BE2C (cell line): ENCODE results near the gene CD177. TPM values are rescaled to one million over a fixed set of nuclear protein-coding genes. Genes with fewer than 3 reads are reported as not detected.

Source experiments
- DNase-seq: peaks from one replicate; pipeline ENCODE4 v3.0.0-alpha.2; 2020
- H3K27me3 ChIP-seq: fragments of 250-450 bp; sonication (Bioruptor Pico); 2 replicates; pipeline ENCODE4 v1.5.1; 2020; ENCODE audit warnings: mild to moderate bottlenecking
- H3K36me3 ChIP-seq: fragments of 250-450 bp; sonication (Bioruptor Pico); 2 replicates; pipeline ENCODE4 v1.5.1; 2020; ENCODE audit warnings: mild to moderate bottlenecking
- H3K4me1 ChIP-seq: fragments of 250-450 bp; sonication (Bioruptor Pico); 2 replicates; pipeline ENCODE4 v1.5.1; 2020
- H3K4me3 ChIP-seq: 2 replicates; pipeline ENCODE4 v1.5.1; 2011; ENCODE audit warnings: low read depth, low read length
- H3K9me3 ChIP-seq: fragments of 250-450 bp; sonication (Bioruptor Pico); 2 replicates; pipeline ENCODE4 v1.5.1; 2020
- CTCF ChIP-seq: IDR thresholded peaks from 2 replicates; pipeline ENCODE4 v1.5.1; 2012; ENCODE audit warnings: mild to moderate bottlenecking, low read depth, low read length
- polyA plus RNA-seq: library from polyadenylated mRNA; unstranded; fragments of >200 nt; gene quantifications from one replicate; pipeline ENCODE4 v1.2.1, GENCODE V29; 2012; ENCODE audit warnings: low read depth, missing spikeins; ENCODE audit not compliant: insufficient read length, insufficient read depth

The CD177 gene
- not detected for polyA plus RNA-seq

- no peak for TF ChIP-seq CTCF
- DNase-seq = no peak
- Histone ChIP-seq H3K27me3 (no peaks in the 10 kb centered on the region), H3K36me3 (no peaks in the 10 kb centered on the region), H3K4me1 (no peaks in the 10 kb centered on the region), H3K9me3 (no peaks in the 10 kb centered on the region), H3K4me3 (no peak within 1 kb of the TSS)
Measured at GRCh38 chr19:43353606-43354304, at the start of gene CD177. TSS of gene CD177 (plus strand) at chr19:43353686. CDS start at chr19:43353715, 29 bp downstream.

- no peaks in the 10 kb centered on the region for H3K9me3 ChIP-seq
- H3K36me3 ChIP-seq = no peaks in the 10 kb centered on the region
- no peaks in the 10 kb centered on the region for H3K4me1 ChIP-seq
- H3K27me3 ChIP-seq = no peaks in the 10 kb centered on the region
- DNase-seq = no peak
- no peak for TF ChIP-seq CTCF
- H3K4me3 ChIP-seq = no peak overlapping the region
Measured at GRCh38 chr19:43305642-43306041, 47.8 kb upstream of the CD177 start.

GRCh38 chr19:43306097-43306496 is 47.4 kb upstream of the CD177 start:
- Histone ChIP-seq H3K4me3 (no peak overlapping the region), H3K36me3 (no peaks in the 10 kb centered on the region), H3K27me3 (no peaks in the 10 kb centered on the region), H3K9me3 (no peaks in the 10 kb centered on the region), H3K4me1 (no peaks in the 10 kb centered on the region)
- no peak for TF ChIP-seq CTCF
- DNase-seq = no peak

GRCh38 chr19:43308244-43308815 is 45.2 kb upstream of the CD177 start:
- no peaks in the 10 kb centered on the region for H3K27me3 ChIP-seq
- TF ChIP-seq CTCF = no peak
- no peak for DNase-seq
- H3K4me1 ChIP-seq = no peaks in the 10 kb centered on the region
- no peaks in the 10 kb centered on the region for H3K9me3 ChIP-seq
- H3K4me3 ChIP-seq = no peak overlapping the region
- no peaks in the 10 kb centered on the region for H3K36me3 ChIP-seq

- Histone ChIP-seq H3K9me3 (no peaks in the 10 kb centered on the region), H3K4me3 (no peak overlapping the region), H3K27me3 (no peaks in the 10 kb centered on the region), H3K36me3 (no peaks in the 10 kb centered on the region), H3K4me1 (no peaks in the 10 kb centered on the region)
- no peak for TF ChIP-seq CTCF
- DNase-seq = no peak
Measured at GRCh38 chr19:43309466-43309865, 44.0 kb upstream of the CD177 start.

- Histone ChIP-seq H3K9me3 (no peaks in the 10 kb centered on the region), H3K4me3 (no peak overlapping the region), H3K4me1 (no peaks in the 10 kb centered on the region), H3K27me3 (no peaks in the 10 kb centered on the region), H3K36me3 (no peaks in the 10 kb centered on the region)
- no peak for TF ChIP-seq CTCF
- no peak for DNase-seq
Measured at GRCh38 chr19:43310221-43310620, 43.3 kb upstream of the CD177 start.
